Measurements from ENCODE around the gene AGBL1.

The AGBL1 gene

GRCh38 chr15:86164232-86164898 is 84.7 kb downstream of the AGBL1 start:
- Histone ChIP-seq H3K4me2 (ENCODE audit: low read depth, low read length, poor library complexity, severe bottlenecking) (no peak overlapping the region), H3F3A (ENCODE audit: insufficient read depth) (no peaks in the 10 kb centered on the region), H2AFZ (ENCODE audit: low read depth, low read length, severe bottlenecking) (no peak overlapping the region), H3K9me2 (replicated peaks; ENCODE audit: insufficient read depth, low read length) (no peaks in the 10 kb centered on the region), H3K36me3 (ENCODE audit: low read length) (no peaks in the 10 kb centered on the region), H3K9me3 (ENCODE audit: insufficient read depth, low read length) (no peaks in the 10 kb centered on the region), H3K9ac (ENCODE audit: low read length) (no peak overlapping the region), H3K79me2 (ENCODE audit: insufficient read depth, low read length) (no peaks in the 10 kb centered on the region), H3K27me3 (ENCODE audit: low read length) (no peaks in the 10 kb centered on the region), H3K27ac (ENCODE audit: low read depth, low read length) (no peak overlapping the region), H4K20me1 (ENCODE audit: low read depth, low read length) (no peaks in the 10 kb centered on the region), H3K4me3 (ENCODE audit: insufficient read depth, low read length, poor library complexity, severe bottlenecking) (no peak overlapping the region)
- TF ChIP-seq, protein P1, sequence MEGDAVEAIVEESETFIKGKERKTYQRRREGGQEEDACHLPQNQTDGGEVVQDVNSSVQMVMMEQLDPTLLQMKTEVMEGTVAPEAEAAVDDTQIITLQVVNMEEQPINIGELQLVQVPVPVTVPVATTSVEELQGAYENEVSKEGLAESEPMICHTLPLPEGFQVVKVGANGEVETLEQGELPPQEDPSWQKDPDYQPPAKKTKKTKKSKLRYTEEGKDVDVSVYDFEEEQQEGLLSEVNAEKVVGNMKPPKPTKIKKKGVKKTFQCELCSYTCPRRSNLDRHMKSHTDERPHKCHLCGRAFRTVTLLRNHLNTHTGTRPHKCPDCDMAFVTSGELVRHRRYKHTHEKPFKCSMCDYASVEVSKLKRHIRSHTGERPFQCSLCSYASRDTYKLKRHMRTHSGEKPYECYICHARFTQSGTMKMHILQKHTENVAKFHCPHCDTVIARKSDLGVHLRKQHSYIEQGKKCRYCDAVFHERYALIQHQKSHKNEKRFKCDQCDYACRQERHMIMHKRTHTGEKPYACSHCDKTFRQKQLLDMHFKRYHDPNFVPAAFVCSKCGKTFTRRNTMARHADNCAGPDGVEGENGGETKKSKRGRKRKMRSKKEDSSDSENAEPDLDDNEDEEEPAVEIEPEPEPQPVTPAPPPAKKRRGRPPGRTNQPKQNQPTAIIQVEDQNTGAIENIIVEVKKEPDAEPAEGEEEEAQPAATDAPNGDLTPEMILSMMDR (IDR thresholded peaks at IDR 0.05; ENCODE audit: insufficient read depth, low read length, poor library complexity, severe bottlenecking): no peak
- no peak for TF ChIP-seq EZH2phosphoT487 (conservative IDR thresholded peaks at IDR 0.05; ENCODE audit: low read length)

- no peaks in the 10 kb centered on the region for H3K27me3 ChIP-seq (ENCODE audit: low read length)
- H3K27ac ChIP-seq (ENCODE audit: low read depth, low read length): no peak overlapping the region
- H3K36me3 ChIP-seq (ENCODE audit: low read length): no peaks in the 10 kb centered on the region
- H2AFZ ChIP-seq (ENCODE audit: low read depth, low read length, severe bottlenecking): no peak overlapping the region
- no peak overlapping the region for H3K9ac ChIP-seq (ENCODE audit: low read length)
- H3K79me2 ChIP-seq (ENCODE audit: insufficient read depth, low read length): no peaks in the 10 kb centered on the region
- H3K9me2 ChIP-seq (replicated peaks; ENCODE audit: insufficient read depth, low read length): no peaks in the 10 kb centered on the region
- TF ChIP-seq, protein P1 (IDR thresholded peaks at IDR 0.05; ENCODE audit: insufficient read depth, low read length, poor library complexity, severe bottlenecking): no peak
- no peak for TF ChIP-seq EZH2phosphoT487 (conservative IDR thresholded peaks at IDR 0.05; ENCODE audit: low read length)
- H3K9me3 ChIP-seq (ENCODE audit: insufficient read depth, low read length): no peaks in the 10 kb centered on the region
- H3F3A ChIP-seq (ENCODE audit: insufficient read depth): no peaks in the 10 kb centered on the region
- H3K4me2 ChIP-seq (ENCODE audit: low read depth, low read length, poor library complexity, severe bottlenecking): no peak overlapping the region
- no peak overlapping the region for H3K4me3 ChIP-seq (ENCODE audit: insufficient read depth, low read length, poor library complexity, severe bottlenecking)
- no peaks in the 10 kb centered on the region for H4K20me1 ChIP-seq (ENCODE audit: low read depth, low read length)
These were observed 85.9 kb downstream of the AGBL1 start for GRCh38 chr15:86165265-86166211.

GRCh38 chr15:86167841-86168240 is 88.2 kb downstream of the AGBL1 start:
- H2AFZ ChIP-seq (ENCODE audit: low read depth, low read length, severe bottlenecking): no peak overlapping the region
- no peaks in the 10 kb centered on the region for H3K27me3 ChIP-seq (ENCODE audit: low read length)
- no peak overlapping the region for H3K9ac ChIP-seq (ENCODE audit: low read length)
- no peak overlapping the region for H3K4me2 ChIP-seq (ENCODE audit: low read depth, low read length, poor library complexity, severe bottlenecking)
- no peaks in the 10 kb centered on the region for H3K79me2 ChIP-seq (ENCODE audit: insufficient read depth, low read length)
- no peaks in the 10 kb centered on the region for H3K9me3 ChIP-seq (ENCODE audit: insufficient read depth, low read length)
- no peaks in the 10 kb centered on the region for H4K20me1 ChIP-seq (ENCODE audit: low read depth, low read length)
- no peak overlapping the region for H3K27ac ChIP-seq (ENCODE audit: low read depth, low read length)
- H3K4me3 ChIP-seq (ENCODE audit: insufficient read depth, low read length, poor library complexity, severe bottlenecking): no peak overlapping the region
- no peaks in the 10 kb centered on the region for H3F3A ChIP-seq (ENCODE audit: insufficient read depth)
- no peaks in the 10 kb centered on the region for H3K9me2 ChIP-seq (replicated peaks; ENCODE audit: insufficient read depth, low read length)
- no peaks in the 10 kb centered on the region for H3K36me3 ChIP-seq (ENCODE audit: low read length)
- no peak for TF ChIP-seq EZH2phosphoT487 (conservative IDR thresholded peaks at IDR 0.05; ENCODE audit: low read length)
- TF ChIP-seq, protein P1 (IDR thresholded peaks at IDR 0.05; ENCODE audit: insufficient read depth, low read length, poor library complexity, severe bottlenecking): no peak

All from SU-DHL-6 (cell line).